Renal cortex interstitium (tissue), 15 donors: ENCODE measurements around the gene RIMS3. TPM values are rescaled to one million over a fixed set of nuclear protein-coding genes. Genes with fewer than 3 reads are reported as not detected.
"Not testable (repeated sequence)": the region's sequence is repeated elsewhere in the genome, so short reads cannot be mapped to it uniquely, and the experiment has no call there.

ENCODE experiments used
- DNase-seq, 11 donors: peaks; one replicate each; pipeline ENCODE4 v3.0.0-alpha.2; 2013; ENCODE audit warnings: low read depth in 9 of 11, low spot score in 4 of 11; ENCODE audit errors: extremely low read depth in 1 of 11
- long read RNA-seq, 16 experiments: transcript quantifications; one replicate each; lab custom pipeline, GENCODE V29; 2026
- polyA plus RNA-seq, 3 donors: library from polyadenylated mRNA; unstranded; fragments of 120-200 nt; gene quantifications; one replicate each; pipeline ENCODE4 v1.2.1, GENCODE V29; 2013; ENCODE audit not compliant: insufficient read length in 3 of 3

The RIMS3 gene
- 1 to 10 TPM; 1.6 to 2.2 (median 1.8) TPM for polyA plus RNA-seq
- long read RNA-seq, donor 1, result 0 reads
- long read RNA-seq, donor 2, result 0 reads
- long read RNA-seq, donor 3, result 0 reads
- long read RNA-seq, donor 4, result 0 reads
- long read RNA-seq, donor 5, result 0 reads
- long read RNA-seq, donor 6, result 0 reads
- long read RNA-seq, donor 7, result 0 reads
- long read RNA-seq, donor 8, result 0 reads
- long read RNA-seq, donor 9, partial matches to known transcripts, result 5 of 5 reads
- long read RNA-seq, donor 9, other reads (novel, unspliced or antisense), result 0 of 5 reads
- long read RNA-seq, donor 10, result 0 reads
- long read RNA-seq, donor 11, result 0 reads
- long read RNA-seq, donor 12, result 0 reads
- long read RNA-seq, donor 13, result 0 reads
- long read RNA-seq, donor 14, full-length matches to known transcripts, result 1 of 1 reads
- long read RNA-seq, donor 14, partial matches to known transcripts, result 0 of 1 reads
- long read RNA-seq, donor 14, other reads (novel, unspliced or antisense), result 0 of 1 reads
- long read RNA-seq, donor 15, result 0 reads
- long read RNA-seq, donor 16, full-length matches to known transcripts, result 1 of 1 reads
- long read RNA-seq, donor 16, partial matches to known transcripts, result 0 of 1 reads
- long read RNA-seq, donor 16, other reads (novel, unspliced or antisense), result 0 of 1 reads

- peak in 9 of 11 donors; percentile 18 to 56 (median 47) for DNase-seq
These were observed at the start of gene RIMS3 for GRCh38 chr1:40665335-40666171. RIMS3 (minus strand) TSS chr1:40665682; CDS start chr1:40641925, 23,757 bp downstream.

DNA sequence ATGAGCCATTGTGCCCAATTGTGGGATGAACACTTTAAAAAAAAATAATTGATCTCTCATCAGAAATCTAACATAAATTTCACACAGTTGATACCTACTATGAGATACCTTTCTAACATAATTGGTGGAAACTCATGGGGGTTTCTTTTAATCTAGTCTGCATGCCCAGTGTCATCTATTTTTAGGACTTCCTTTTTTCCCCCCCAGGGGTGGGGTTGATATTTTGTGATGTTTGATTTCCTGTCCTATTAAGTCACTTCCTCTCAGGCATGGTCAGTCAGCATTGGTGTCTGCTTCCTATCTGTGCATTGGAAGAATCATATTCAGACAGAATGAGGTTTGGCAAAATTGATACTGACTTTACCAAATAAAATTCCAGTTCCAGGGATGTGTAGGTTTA is 47.5 kb upstream of the RIMS3 start:
- no peak for DNase-seq

DNA sequence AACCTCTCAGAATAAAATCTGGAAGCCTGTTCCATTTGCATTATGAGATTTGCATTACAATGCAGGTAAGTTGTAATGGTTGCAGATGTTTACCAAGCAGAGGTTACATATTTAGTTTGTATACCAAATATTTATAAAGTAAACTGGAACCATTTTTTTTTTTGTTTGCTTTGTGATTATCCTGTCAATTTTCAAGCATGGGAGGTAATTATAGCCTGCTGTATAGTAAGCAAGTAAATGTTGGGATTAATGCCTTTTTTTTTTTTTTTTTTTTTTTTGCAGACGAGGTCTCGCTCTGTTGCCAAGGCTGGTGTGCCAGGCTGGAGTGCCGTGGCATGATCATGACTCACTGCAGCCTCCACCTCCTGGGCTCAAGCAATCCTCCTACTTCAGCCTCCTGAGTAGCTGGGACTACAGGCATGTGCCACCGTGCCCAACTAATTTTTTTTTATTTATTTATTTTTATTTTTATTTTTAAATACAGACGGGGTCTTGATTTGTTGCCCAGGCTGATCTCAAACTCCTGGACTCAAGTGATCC is 47.0 kb upstream of the RIMS3 start:
- no peak for DNase-seq

GRCh38 chr1:40711465-40712404 is 46.3 kb upstream of the RIMS3 start:
- DNase-seq, result peak in 1 of 11 donors; percentile 32

GRCh38 chr1:40710581-40711315 is 45.3 kb upstream of the RIMS3 start:
- peak in 1 of 11 donors; percentile 6 for DNase-seq

DNA sequence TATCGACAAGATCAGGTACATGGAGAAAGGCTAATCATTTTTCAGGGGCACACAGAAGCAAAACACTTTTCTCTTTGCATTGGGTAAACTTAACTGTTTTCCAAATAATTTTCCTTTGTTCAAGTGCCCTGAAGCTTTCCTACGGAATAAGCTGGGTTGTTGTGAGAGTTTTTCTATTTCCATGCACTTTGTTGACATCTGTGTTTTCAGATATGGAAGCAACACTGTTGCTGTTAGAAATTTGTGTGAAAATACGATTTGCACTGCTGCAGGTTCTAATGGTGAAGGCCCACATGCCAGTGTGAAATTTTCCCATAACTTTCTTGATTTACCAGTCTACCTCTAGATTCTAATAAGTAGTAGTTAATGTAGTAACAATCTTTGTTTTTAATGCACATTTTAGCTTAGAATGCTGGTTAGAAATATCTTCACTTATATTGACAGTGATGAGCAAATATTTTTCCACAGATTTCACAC is 44.4 kb upstream of the RIMS3 start:
- DNase-seq, result no peak

- DNase-seq, result peak; percentile 77 to 97 (median 92)
These were observed 43.8 kb upstream of the RIMS3 start for GRCh38 chr1:40709100-40709801.

DNA sequence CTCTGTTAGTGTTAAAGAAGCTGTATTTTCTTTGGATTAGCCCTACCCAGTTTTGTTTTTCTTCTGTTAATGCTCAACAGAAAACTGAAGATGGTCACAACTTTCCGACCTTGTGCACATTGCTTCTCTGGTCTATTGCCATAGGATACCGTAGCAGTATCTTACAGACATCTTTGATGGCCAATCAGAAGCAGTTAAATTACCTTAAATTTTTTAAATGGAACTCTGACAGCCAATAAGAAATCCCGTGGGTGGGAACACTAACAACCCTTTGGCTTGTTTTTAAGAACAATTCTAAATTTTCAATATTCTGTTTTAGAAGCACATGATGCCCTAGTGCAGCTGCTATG is 43.2 kb upstream of the RIMS3 start:
- DNase-seq, result peak in 6 of 11 donors; percentile 51 to 85 (median 64)

DNA sequence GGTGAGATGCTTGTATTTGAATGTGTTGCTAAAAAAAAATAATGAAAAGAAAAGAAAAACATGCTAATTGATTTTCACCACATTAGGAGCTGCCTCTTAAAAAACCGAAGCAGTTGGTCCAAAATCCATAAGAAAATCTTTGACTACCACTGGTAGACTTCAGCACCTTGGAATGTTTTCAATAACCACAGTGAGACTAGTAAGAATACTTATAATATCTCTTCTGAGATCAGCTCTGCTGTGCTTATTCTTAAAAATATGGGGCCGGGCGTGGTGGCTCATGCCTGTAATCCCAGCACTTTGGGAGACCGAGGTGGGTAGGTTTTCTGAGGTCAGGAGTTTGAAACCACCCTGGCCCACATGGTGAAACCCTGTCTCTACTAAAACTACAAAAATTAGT is 41.1 kb upstream of the RIMS3 start:
- no peak for DNase-seq

DNA sequence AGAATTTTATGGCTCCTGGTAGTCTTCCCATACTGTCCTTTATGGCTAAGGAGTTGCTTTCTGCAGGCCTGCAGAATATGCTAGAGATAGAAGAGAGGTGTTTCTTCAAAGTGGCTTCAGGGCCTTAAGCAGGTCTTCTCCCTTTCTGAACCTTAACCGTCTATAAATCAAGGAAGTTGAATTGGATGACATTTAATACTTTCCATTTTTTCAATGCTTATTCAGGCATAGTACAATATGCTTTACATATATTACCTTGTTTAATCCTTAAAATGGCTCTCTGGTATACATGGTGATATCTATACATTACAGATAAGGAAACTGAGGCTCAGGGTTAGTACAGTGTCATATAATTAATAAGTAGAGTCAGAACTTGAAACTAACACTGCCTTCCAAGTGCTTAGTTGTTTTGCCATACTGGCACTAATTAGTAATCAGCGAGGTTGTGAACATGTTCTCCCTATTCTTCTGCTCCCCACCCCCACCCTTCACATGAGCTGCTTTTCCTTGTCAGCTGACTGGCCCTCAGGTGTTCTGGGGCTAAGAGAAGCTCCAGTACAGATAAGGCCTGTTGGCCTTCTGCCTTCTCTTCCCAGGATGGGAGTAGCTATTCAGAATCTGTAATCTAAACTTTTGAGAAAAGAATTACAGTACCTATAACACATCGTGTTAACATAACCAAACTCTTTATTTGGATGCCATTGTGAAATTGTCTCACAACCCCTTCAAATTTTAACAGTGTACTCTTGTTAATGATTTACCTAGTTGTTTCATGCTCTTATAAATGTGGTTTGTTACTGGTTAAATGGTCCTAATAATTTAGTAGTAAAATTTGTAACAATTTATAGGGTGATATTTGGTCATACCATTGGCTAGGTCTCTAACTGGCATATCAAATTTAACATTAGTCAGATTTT is 39.6 kb upstream of the RIMS3 start:
- no peak for DNase-seq

GRCh38 chr1:40703316-40703715 is 37.8 kb upstream of the RIMS3 start:
- no peak for DNase-seq

- not testable (repeated sequence) for DNase-seq
These were observed 37.3 kb upstream of the RIMS3 start for GRCh38 chr1:40702810-40703209.

GRCh38 chr1:40701684-40702083 is 36.2 kb upstream of the RIMS3 start:
- no peak for DNase-seq

DNA sequence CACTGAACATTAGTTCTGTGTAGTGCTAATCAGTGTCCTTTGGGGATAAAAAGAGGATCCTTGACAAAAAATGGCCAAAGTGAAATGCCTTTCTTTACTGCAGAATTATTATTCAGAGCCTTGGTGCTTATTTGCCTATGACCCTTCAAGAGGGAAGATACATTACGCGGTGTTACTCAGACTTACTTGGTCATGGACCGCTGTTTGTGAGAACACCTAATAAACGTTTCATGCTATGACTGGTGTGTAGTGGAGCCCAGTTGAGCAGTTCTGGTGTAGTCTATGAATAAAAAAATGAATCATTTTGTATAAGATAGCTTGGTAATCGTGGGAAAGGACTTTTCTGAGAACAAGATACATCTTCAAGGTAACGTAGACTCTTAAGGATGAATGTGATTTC is 34.3 kb upstream of the RIMS3 start:
- no peak for DNase-seq

GRCh38 chr1:40697436-40697835 is 32.0 kb upstream of the RIMS3 start:
- no peak for DNase-seq

GRCh38 chr1:40696294-40696693 is 30.8 kb upstream of the RIMS3 start:
- no peak for DNase-seq
